ENCODE results near the gene NR1H4.

- TF ChIP-seq POLR2AphosphoS5 (IDR thresholded peaks at IDR 0.05): no peak
- TF ChIP-seq CTCF (IDR thresholded peaks at IDR 0.05): no peak
- TF ChIP-seq POLR2A (IDR thresholded peaks at IDR 0.05): no peak
These were observed 70.5 kb downstream of the NR1H4 start for GRCh38 chr12:100544165-100544564.
